ENCODE measurements around the gene FUT2. TPM values are rescaled to one million over a fixed set of nuclear protein-coding genes. Genes with fewer than 3 reads are reported as not detected.
A peak's percentile ranks its signal among the peaks of the same experiment; 100 is the strongest.

Gene FUT2
- total RNA-seq, 1 donor from 2014 or later: not detected

DNA sequence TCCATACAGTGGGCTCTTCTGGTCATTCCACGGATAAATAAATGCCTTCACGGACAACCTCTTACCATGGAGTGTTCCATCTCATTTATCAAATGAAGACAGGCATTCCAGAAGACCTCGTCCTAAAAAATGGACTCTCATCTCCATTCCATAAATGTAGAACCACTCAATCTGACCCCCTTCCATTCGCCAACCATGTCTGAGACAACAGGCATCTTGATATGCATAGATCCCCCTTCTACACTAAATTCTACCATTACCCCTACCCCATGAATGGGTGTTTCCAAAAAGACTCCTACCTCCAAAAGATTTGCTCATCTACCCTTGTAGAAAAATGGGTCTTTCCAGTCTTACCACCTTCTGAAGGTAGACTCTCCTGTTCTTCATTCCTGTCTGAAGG, 35.7 kb downstream of the FUT2 start:
- H3K27me3 Mint-ChIP-seq: no peaks in the 10 kb centered on the region
- ATAC-seq (ENCODE audit: low read depth) (no peak), DNase-seq (no peak)
- ChIA-PET POLR2A (interaction anchor here (0.6 kb wide), 1 partner anchor 56 kb away, joined by 3 read pairs; no protein-coding TSS in a partner anchor), CTCF (no interaction called here)
- intact Hi-C loops (cut with micrococcal nuclease): no loop called here
- TF ChIP-seq, protein P1, sequence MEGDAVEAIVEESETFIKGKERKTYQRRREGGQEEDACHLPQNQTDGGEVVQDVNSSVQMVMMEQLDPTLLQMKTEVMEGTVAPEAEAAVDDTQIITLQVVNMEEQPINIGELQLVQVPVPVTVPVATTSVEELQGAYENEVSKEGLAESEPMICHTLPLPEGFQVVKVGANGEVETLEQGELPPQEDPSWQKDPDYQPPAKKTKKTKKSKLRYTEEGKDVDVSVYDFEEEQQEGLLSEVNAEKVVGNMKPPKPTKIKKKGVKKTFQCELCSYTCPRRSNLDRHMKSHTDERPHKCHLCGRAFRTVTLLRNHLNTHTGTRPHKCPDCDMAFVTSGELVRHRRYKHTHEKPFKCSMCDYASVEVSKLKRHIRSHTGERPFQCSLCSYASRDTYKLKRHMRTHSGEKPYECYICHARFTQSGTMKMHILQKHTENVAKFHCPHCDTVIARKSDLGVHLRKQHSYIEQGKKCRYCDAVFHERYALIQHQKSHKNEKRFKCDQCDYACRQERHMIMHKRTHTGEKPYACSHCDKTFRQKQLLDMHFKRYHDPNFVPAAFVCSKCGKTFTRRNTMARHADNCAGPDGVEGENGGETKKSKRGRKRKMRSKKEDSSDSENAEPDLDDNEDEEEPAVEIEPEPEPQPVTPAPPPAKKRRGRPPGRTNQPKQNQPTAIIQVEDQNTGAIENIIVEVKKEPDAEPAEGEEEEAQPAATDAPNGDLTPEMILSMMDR (IDR thresholded peaks at IDR 0.05): no peak
- no peak overlapping the region for H3K4me3 Mint-ChIP-seq
- no peak overlapping the region for H3K27ac Mint-ChIP-seq
- H3K36me3 Mint-ChIP-seq (ENCODE audit: low read depth): peaks cover 3% of the 10 kb centered on the region
- H3K4me1 Mint-ChIP-seq: peaks cover 7% of the 10 kb centered on the region
- H3K9me3 Mint-ChIP-seq: peaks cover 4% of the 10 kb centered on the region

DNA sequence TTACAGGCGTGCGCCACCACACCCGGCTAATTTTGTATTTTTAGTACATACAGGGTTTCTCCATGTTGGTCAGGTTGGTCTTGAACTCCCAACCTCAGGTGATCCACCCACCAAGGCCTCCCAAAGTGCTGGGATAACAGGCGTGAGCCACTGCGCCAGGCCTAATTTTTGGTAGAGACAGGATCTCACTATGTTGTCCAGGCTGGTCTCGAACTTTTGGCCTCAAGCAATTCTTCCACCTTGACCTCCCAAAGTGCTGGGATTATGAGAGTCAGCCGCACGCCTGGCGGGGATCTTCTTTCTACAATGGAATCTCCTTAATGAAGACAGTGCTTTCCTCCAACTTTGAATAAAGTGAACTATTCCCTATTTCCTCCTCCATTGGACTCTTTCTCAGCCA, 38.9 kb downstream of the FUT2 start:
- Mint-ChIP-seq H3K4me3 (no peak overlapping the region), H3K27me3 (no peaks in the 10 kb centered on the region), H3K27ac (no peak overlapping the region), H3K4me1 (peaks cover 7% of the 10 kb centered on the region), H3K36me3 (ENCODE audit: low read depth) (no peaks in the 10 kb centered on the region), H3K9me3 (no peaks in the 10 kb centered on the region)
- TF ChIP-seq, protein P1 (IDR thresholded peaks at IDR 0.05): no peak
- no peak for ATAC-seq (ENCODE audit: low read depth)
- intact Hi-C loops (cut with micrococcal nuclease): no loop called here
- DNase-seq: no peak
- ChIA-PET CTCF (no interaction called here), POLR2A (no interaction called here)

DNA sequence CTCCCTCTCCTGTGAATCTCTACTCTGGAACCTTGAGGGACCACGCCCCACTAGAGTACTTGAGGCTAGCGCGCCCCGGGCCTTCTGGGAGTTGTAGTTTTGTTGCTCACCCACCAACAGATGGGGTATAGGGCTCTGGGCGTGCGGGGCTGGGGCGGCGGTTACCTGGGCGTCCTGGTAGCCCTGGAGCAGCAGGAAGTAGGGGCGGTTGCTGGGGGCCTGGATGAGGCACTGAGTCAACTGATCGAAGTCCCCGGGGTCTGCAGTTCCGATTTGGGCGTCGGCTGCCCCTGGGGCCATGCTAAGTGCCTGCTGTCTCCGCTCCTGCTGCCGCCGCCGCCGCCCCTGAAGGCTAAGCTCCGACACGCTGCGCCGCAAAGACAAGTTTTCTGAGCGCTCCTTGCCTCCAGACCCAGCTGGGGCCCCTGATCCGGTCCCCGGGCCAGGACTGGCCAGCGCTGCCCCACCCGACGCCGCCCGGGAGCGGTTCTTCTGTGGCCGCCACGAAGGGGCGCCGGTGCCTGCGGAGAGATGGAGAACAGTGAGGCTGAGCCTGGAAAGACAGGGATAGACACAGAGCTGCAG, 39.4 kb downstream of the FUT2 start:
- ATAC-seq (ENCODE audit: low read depth) (no peak), DNase-seq (no peak)
- intact Hi-C loops (cut with micrococcal nuclease): no loop called here
- no peak overlapping the region for H3K27ac Mint-ChIP-seq
- POLR2A ChIA-PET: no interaction called here
- TF ChIP-seq, protein P1 (IDR thresholded peaks at IDR 0.05): no peak
- H3K9me3 Mint-ChIP-seq: no peaks in the 10 kb centered on the region
- no peak overlapping the region for H3K4me3 Mint-ChIP-seq
- peaks cover 10% of the 10 kb centered on the region for H3K4me1 Mint-ChIP-seq
- H3K27me3 Mint-ChIP-seq: peaks cover 4% of the 10 kb centered on the region
- CTCF ChIA-PET: no interaction called here
- H3K36me3 Mint-ChIP-seq (ENCODE audit: low read depth): no peaks in the 10 kb centered on the region

DNA sequence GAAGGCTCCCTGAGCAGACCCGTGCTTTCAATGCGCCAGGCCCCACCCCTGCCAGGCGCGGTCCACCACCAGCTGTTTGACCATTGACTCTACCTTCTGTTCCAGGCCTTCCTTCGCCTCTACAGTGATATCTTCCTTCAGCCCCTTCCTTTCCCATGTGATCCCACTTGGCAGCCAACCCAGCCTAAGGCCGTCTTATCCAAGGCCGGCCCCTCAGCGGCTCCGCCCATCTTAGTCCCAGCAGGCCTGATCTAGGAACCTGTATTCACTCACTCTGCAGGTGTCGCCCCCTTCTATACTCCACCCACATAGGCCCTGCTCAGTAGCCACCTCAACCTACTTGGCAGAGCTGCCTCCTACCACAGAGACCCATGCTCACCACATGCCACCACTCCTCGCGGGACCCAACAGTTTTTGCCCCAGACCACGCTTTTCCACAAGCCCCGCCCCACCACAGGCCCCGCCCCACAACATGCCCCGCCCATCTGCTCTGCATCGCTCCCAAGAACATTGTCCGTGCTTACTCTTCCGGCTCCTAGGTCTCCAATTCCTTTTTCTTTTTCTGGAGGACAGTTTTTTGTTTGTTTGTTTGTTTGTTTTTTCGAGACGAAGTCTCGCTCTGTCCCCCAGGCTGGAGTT, 41.7 kb downstream of the FUT2 start:
- Mint-ChIP-seq H3K9me3 (no peaks in the 10 kb centered on the region), H3K27me3 (peaks cover 4% of the 10 kb centered on the region), H3K4me3 (no peak overlapping the region), H3K27ac (no peak overlapping the region), H3K36me3 (ENCODE audit: low read depth) (no peaks in the 10 kb centered on the region), H3K4me1 (peaks cover 20% of the 10 kb centered on the region)
- ATAC-seq (ENCODE audit: low read depth) (no peak), DNase-seq (no peak)
- TF ChIP-seq, protein P1 (IDR thresholded peaks at IDR 0.05): no peak
- intact Hi-C loops (cut with micrococcal nuclease): no loop called here
- ChIA-PET POLR2A (interaction anchor here (2.1 kb wide), 1 partner anchor 16 kb away, joined by 8 read pairs; no protein-coding TSS in a partner anchor), CTCF (no interaction called here)

DNA sequence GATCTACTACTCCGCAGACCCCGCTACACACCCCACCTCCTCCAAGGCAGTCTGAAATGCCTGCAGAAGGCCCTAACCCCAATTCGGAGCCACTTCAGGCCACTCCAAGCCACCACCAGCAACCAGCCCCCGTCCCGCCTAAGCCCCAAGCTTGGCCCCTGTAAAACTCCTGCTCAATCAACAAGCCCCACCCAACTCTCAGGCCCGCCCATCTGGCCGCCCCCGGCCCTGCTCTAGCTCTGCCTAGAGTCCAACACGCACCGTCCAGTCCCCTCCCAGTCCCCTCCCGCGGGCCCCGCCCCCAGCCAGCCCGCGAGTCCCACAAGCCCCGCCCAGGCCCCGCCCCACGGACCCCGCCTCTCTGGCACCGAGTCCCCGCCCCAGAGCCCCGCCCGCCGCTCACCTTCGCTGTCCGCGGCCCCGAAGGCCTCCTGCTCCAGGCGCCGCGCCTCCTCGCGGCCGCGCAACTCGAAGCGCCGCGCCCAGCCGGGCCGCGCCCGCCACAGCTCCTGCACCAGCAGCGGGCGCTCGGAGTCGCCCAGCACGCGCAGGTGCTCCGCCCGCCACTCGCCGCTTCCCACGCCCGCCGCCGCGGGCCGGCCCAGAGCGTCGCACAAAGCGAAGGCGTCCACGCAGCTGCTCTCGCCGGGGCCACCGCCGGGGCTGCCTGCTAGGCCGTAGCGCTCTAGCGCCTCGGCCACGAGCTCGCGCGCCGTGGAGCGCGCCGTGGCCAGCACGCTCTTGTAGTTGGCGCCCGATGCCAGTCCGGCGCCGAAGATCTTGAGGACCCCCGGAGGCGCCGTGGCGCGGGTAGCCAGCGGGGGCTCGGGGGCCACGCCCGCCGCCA, 43.0 kb downstream of the FUT2 start:
- Mint-ChIP-seq H3K27me3 (peaks cover 8% of the 10 kb centered on the region), H3K27ac (peak overlapping the region; percentile 70), H3K4me1 (peaks cover 20% of the 10 kb centered on the region), H3K36me3 (ENCODE audit: low read depth) (no peaks in the 10 kb centered on the region), H3K9me3 (no peaks in the 10 kb centered on the region), H3K4me3 (peak overlapping the region; percentile 66)
- ATAC-seq (ENCODE audit: low read depth): peak; percentile 94
- peak; percentile 86 for DNase-seq
- ChIA-PET POLR2A (interaction anchor here (0.5 to 2.1 kb wide), 8 partner anchors 14 to 120 kb away, joined by 3 to 8 read pairs (median 4); partner anchors contain the start of genes DBP, RPL18 and SPHK2), CTCF (interaction anchor here (0.8 to 1.4 kb wide), 4 partner anchors 9 to 93 kb away, joined by 3 to 13 read pairs (median 4); partner anchors contain the start of gene CA11)
- intact Hi-C loops (cut with micrococcal nuclease): loop anchor here (1.0 to 2.0 kb wide), 5 partner anchors 18 to 100 kb away; partner anchors contain the start of gene CA11
- TF ChIP-seq, protein P1 (IDR thresholded peaks at IDR 0.05): no peak

Data from activated B cell treated with CpG ODN at 0.5 μM for 24 hours (primary cell).